OCI-LY7 (cell line): ENCODE measurements around the gene PAFAH1B1. TPM values are rescaled to one million over a fixed set of nuclear protein-coding genes. Genes with fewer than 3 reads are reported as not detected.
"Not testable (repeated sequence)": the region's sequence is repeated elsewhere in the genome, so short reads cannot be mapped to it uniquely, and the experiment has no call there.

ENCODE experiments used
- BruUV-seq: library from RNA; stranded (reverse); fragments of 400-500 nt; replicated peaks from 2 replicates; lab custom pipeline; 2021; lab: Mats Ljungman, UMichigan
- CTCF ChIA-PET: fragments of 300-600 bp; sonication (Branson Sonifier 250); formaldehyde crosslinking; loops from one replicate; lab custom pipeline; 2022; ENCODE audit warnings: antibody characterized with exemption; ENCODE audit not compliant: unreplicated experiment; lab: Charles Lee
- POLR2A ChIA-PET: fragments of 300-600 bp; sonication (Branson Sonifier 250); formaldehyde crosslinking; loops from one replicate; lab custom pipeline; 2022; ENCODE audit warnings: antibody characterized with exemption; lab: Charles Lee
- DNase-seq: peaks from one replicate; pipeline ENCODE4 v3.0.0-alpha.2; 2015; ENCODE audit warnings: low spot score
- H2AFZ ChIP-seq: fragments of 200-600 bp; sonication (generic), shearing (Covaris generic); 2 replicates; pipeline ENCODE4 v1.6.1; 2014; ENCODE audit warnings: mild to moderate bottlenecking, antibody characterized with exemption, low read length, moderate library complexity
- H3K27ac ChIP-seq: fragments of 200-600 bp; sonication (generic); 2 replicates; pipeline ENCODE4 v1.5.1; 2014; ENCODE audit warnings: mixed run types, low read depth, mild to moderate bottlenecking, moderate library complexity, low read length, inconsistent platforms; ENCODE audit not compliant: poor library complexity, severe bottlenecking
- H3K36me3 ChIP-seq: fragments of 200-600 bp; sonication (generic); 2 replicates; pipeline ENCODE4 v1.6.1; 2014; ENCODE audit warnings: mild to moderate bottlenecking, antibody characterized with exemption, low read length, moderate library complexity, mixed read lengths; ENCODE audit not compliant: insufficient read depth
- H3K4me1 ChIP-seq: fragments of 200-600 bp; sonication (generic); 2 replicates; pipeline ENCODE4 v1.5.1; 2014; ENCODE audit warnings: mild to moderate bottlenecking, low read length; ENCODE audit not compliant: insufficient read depth, poor library complexity, severe bottlenecking
- H3K4me2 ChIP-seq: fragments of 200-600 bp; sonication (generic); 2 replicates; pipeline ENCODE4 v1.6.1; 2014; ENCODE audit warnings: mild to moderate bottlenecking, low read length
- H3K4me3 ChIP-seq: fragments of 200-600 bp; sonication (generic); 2 replicates; pipeline ENCODE4 v1.5.1; 2014; ENCODE audit warnings: mild to moderate bottlenecking, low read depth, low read length; ENCODE audit not compliant: poor library complexity, severe bottlenecking
- H3K79me2 ChIP-seq: fragments of 200-600 bp; sonication (generic); 2 replicates; pipeline ENCODE4 v1.6.1; 2016; ENCODE audit warnings: low read depth, mild to moderate bottlenecking, low read length, moderate library complexity, mixed read lengths; ENCODE audit not compliant: insufficient read depth
- H3K9me2 ChIP-seq: fragments of 200-600 bp; sonication (generic); 2 replicates; pipeline ENCODE4 v1.6.1; 2016; ENCODE audit warnings: mild to moderate bottlenecking, low read length, mixed read lengths; ENCODE audit not compliant: insufficient read depth
- H3K9me3 ChIP-seq: fragments of 200-600 bp; sonication (generic); 2 replicates; pipeline ENCODE4 v1.6.1; 2014; ENCODE audit warnings: mild to moderate bottlenecking, mixed run types, low read length, mixed read lengths
- H4K20me1 ChIP-seq: fragments of 200-600 bp; sonication (generic); 2 replicates; pipeline ENCODE4 v1.6.1; 2014; ENCODE audit warnings: mild to moderate bottlenecking, antibody characterized with exemption, low read length, moderate library complexity, mixed read lengths; ENCODE audit not compliant: insufficient read depth
- EZH2phosphoT487 ChIP-seq: fragments of 200-600 bp; sonication (generic); IDR thresholded peaks from 2 replicates; pipeline ENCODE4 v1.6.1; 2018; ENCODE audit warnings: low read depth, borderline replicate concordance, mild to moderate bottlenecking, mixed run types, antibody characterized with exemption, low read length, moderate library complexity, mixed read lengths
- intact Hi-C: fragments of 100-400 bp; cut with micrococcal nuclease; formaldehyde crosslinking; loops from one replicate; pipeline ENCODE4 v1.10.0; 2022; ENCODE audit not compliant: unreplicated experiment
- total RNA-seq, 2 experiments: library from RNA; depleted of rRNA in 1 of 2; stranded (reverse); fragments of >200 nt in 1 of 2; shearing (Covaris generic) in 1 of 2; gene quantifications; 2 replicates each; pipeline ENCODE4 v1.2.3, GENCODE V29; 2014 to 2022
- TF ChIP-seq, protein P1 (sequence below): fragments of 200-600 bp; sonication (generic); conservative IDR thresholded peaks from 2 replicates; pipeline ENCODE4 v1.5.1; 2014; ENCODE audit warnings: mild to moderate bottlenecking, antibody characterized with exemption, low read length, moderate library complexity, mixed read lengths

The PAFAH1B1 gene
- total RNA-seq, 2 experiments from 2014 or later: 51.1 to 127 TPM

DNA sequence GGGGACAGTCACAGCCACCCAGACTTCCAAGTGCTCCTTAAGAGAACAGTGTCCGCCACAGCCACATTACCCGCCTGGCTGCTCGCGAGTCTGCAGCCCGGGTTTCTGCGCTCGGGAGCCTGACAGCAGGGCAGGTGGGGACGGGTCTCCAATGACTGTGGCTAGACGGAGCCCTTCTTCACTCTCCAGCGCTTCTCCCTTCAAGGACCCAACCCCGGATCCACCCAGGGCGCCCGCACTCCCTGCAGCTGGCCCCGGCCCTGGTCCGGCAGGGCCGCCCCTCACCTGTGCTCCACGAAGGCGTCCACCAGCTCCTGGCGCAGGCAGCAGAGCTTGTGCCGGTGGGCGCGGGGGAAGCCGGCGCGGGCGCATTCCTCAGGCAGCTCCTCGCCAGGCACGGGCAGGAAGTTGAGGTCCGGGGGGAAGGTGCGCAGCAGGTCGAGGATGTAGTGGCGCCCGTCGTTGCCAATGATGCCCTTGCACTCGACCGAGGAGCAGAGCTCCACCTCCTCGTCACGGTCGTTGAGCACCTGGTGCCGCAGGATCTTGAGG lies 104.2 kb downstream of the PAFAH1B1 start:
- Histone ChIP-seq H3K4me3 (no peak overlapping the region), H3K79me2 (no peaks in the 10 kb centered on the region), H3K9me2 (no peaks in the 10 kb centered on the region), H2AFZ (no peak overlapping the region), H3K27ac (no peak overlapping the region), H3K9me3 (no peaks in the 10 kb centered on the region), H3K36me3 (peaks cover 94% of the 10 kb centered on the region), H4K20me1 (no peaks in the 10 kb centered on the region), H3K4me2 (no peak overlapping the region), H3K4me1 (no peaks in the 10 kb centered on the region)
- TF ChIP-seq, protein P1, sequence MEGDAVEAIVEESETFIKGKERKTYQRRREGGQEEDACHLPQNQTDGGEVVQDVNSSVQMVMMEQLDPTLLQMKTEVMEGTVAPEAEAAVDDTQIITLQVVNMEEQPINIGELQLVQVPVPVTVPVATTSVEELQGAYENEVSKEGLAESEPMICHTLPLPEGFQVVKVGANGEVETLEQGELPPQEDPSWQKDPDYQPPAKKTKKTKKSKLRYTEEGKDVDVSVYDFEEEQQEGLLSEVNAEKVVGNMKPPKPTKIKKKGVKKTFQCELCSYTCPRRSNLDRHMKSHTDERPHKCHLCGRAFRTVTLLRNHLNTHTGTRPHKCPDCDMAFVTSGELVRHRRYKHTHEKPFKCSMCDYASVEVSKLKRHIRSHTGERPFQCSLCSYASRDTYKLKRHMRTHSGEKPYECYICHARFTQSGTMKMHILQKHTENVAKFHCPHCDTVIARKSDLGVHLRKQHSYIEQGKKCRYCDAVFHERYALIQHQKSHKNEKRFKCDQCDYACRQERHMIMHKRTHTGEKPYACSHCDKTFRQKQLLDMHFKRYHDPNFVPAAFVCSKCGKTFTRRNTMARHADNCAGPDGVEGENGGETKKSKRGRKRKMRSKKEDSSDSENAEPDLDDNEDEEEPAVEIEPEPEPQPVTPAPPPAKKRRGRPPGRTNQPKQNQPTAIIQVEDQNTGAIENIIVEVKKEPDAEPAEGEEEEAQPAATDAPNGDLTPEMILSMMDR: no peak
- no peak for TF ChIP-seq EZH2phosphoT487
- no peak for DNase-seq
- intact Hi-C loops: no loop called here
- ChIA-PET CTCF (no interaction called here), POLR2A (no interaction called here)
- BruUV-seq: no TSS peak

DNA sequence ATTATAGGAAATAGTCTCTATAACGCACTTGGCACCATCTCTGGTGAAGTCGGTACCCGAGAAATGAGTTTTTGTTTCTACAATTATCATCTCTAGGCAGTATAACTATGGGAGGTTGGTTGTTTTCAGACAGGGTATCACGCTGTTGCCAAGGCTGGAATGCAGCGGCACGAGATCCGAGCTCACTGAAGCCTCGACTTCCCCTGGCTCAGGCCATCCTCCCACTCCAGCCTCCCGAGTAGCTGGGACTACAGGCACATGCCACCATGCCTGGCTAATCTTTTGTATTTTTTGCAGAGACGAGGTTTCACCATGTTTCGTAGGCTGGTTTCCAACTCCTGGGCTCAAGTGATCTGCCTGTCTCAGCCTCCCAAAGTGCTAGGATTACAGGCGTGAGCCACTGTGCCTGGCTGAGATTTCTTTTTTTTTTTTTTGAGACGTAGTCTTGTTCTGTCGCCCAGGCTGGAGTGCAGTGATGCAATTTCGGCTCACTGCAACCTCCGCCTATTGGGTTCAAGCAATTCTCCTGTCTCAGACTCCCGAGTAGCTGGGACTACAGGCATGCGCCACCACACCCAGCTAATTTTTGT lies 105.9 kb downstream of the PAFAH1B1 start:
- H4K20me1 ChIP-seq, H3K4me1 ChIP-seq, H3K9me3 ChIP-seq, POLR2A ChIA-PET, H2AFZ ChIP-seq, DNase-seq, CTCF ChIA-PET, H3K4me3 ChIP-seq, intact Hi-C loops, H3K4me2 ChIP-seq, BruUV-seq, H3K27ac ChIP-seq, H3K9me2 ChIP-seq, H3K79me2 ChIP-seq: not testable (repeated sequence)
- peaks cover 93% of the 10 kb centered on the region for H3K36me3 ChIP-seq

DNA sequence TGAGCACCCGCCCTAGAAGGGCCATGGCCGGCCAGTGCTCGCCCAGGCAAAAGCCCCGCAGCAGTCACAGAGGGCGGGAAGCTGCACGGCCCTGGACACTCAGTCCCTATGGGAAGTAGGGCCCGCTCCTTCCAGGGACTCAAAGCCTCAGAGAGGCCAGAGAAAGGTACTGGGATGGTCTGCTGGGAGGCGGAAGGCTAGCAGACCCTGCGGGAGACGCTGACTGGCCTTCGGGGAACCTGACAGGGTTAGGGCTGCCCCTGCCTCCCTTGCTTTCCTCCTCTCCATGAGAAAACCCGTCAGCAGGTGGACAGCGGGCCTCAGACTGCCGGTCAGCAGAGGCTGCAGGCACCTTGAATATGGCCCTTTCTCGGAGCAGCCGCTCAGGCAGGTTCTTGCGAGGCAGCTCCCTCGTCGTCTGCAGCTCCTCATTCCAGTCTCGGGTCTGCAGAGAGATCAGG lies 106.6 kb downstream of the PAFAH1B1 start:
- intact Hi-C loops: no loop called here
- H3K79me2 ChIP-seq: peaks cover 3% of the 10 kb centered on the region; the same call in 1 of the 2 replicates
- ChIA-PET POLR2A (no interaction called here), CTCF (interaction anchor here (0.6 kb wide), 1 partner anchor 1028 kb away, joined by 3 read pairs; no protein-coding TSS in a partner anchor)
- no peaks in the 10 kb centered on the region for H3K9me2 ChIP-seq
- H3K27ac ChIP-seq: no peak overlapping the region
- no peak for DNase-seq
- no peaks in the 10 kb centered on the region for H4K20me1 ChIP-seq
- no peak overlapping the region for H2AFZ ChIP-seq
- H3K36me3 ChIP-seq: peaks cover 96% of the 10 kb centered on the region
- TF ChIP-seq, protein P1: no peak
- no peak for TF ChIP-seq EZH2phosphoT487
- H3K4me2 ChIP-seq: no peak overlapping the region
- H3K4me1 ChIP-seq: no peaks in the 10 kb centered on the region
- no peak overlapping the region for H3K4me3 ChIP-seq
- no peaks in the 10 kb centered on the region for H3K9me3 ChIP-seq
- no TSS peak for BruUV-seq
